ENCODE measurements around the gene CALML5.

Gene CALML5

DNA sequence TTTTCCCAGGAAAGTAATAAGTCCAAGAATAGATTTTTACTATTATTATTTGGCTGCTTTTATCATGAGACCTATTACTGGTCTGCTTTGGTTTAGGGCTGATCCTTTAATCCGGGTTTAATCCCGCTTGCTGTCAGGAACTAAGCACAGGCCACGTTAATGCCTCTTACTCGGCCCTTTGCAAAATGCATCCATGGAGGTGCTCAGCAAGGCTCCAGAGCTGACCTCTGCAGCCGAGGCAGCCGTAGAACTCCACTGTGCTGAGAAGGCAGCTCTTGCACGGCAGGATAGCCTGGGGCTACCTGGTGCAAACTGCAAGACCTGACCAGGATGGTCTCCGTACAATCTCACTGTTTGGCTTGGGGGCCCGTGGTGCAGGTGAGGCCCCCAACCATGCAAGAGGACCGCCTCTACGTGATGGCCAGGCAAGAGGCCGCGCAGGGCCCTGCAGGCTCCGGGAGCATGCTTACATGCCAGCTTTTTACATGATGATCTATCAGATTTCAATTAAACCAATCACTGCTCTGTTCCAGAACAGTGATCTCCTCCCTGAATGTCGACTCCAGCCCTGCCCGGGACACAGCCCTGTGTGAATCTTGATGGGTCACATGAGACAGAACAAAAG, 15.0 kb upstream of the CALML5 start:
- no peak for DNase-seq

GRCh38 chr10:5512881-5513612, 13.7 kb upstream of the CALML5 start:
- peak in 1 of 2 experiments; percentile 51 for DNase-seq

- DNase-seq, result no peak
Measured at GRCh38 chr10:5512331-5512730, 13.0 kb upstream of the CALML5 start.

DNA sequence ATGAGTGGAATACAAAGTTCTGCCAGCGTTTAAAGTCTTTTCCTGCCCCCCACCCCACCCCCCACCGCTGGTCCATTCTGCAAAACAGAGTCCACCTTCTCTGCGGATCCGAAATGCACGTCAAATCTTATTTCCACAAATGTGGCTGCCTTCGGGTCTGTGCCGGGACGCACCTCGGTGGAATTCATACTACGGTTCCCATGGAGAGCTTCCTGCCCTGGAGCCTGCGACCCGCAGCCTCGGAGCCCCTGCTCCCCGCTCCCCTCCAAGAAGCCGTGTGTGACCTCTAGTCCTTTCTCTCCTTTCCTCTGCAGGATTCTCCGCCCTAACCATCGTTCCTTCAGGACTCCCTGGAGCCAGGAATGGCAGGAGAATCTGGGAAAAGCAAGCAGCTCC, 12.5 kb upstream of the CALML5 start:
- DNase-seq, result no peak

- no peak for DNase-seq
Measured at GRCh38 chr10:5511231-5511884, 12.0 kb upstream of the CALML5 start.

DNA sequence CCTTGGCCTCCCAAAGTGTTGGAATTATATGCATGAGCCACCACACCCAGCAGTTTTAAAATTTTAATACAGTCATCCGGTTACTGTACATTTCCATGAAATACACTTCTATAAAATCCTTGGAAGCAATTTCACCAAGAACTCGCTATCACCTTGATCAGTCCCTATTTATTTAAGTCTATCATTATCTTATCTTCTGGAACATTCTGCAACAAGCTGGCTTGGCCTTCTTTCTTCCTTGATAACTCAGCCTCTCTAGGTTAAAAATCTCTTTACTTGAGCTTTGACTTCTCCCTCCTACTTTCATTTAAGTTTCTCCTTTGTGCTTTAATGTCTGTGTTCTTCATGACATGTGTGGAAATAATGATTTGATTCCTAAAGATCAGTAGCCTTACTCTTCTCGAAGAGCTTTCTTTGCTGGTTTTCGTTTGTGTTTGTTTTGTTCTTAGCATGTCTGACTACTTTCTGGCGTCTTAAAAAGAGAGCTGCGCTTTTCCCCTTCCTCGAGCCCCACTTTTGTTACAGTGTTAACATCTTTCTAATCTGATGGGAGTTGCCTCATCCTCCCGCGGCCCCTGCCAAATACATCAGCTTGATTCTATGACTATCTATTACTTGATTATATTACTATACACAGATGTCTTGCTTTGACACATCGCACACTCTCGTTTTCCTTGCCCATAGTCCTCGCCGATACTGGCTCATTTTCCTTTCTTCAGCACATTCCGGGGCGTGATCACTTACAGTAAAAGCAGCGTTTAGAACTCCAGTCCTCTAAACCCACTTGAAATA, 11.1 kb upstream of the CALML5 start:
- DNase-seq, result no peak

DNA sequence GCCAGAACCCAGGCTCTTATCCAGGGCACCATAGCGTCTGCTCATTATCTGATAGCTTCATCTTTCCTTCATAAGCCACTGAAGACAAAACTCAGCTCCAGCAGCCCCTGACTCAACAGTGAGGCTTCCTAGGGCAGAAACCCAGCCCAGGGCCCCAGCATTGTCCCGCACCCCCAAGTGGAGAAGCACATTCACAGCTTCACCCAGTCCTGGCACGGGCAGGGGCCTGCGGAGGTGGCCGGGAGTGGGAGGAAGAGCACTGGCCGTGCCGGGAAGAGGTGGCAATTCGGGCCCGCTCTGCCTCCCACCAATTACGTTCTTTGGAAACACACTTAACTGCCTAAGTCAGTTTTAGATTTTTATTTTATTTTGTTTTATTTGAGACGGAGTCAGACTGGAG, 10.3 kb upstream of the CALML5 start:
- DNase-seq, result no peak

DNA sequence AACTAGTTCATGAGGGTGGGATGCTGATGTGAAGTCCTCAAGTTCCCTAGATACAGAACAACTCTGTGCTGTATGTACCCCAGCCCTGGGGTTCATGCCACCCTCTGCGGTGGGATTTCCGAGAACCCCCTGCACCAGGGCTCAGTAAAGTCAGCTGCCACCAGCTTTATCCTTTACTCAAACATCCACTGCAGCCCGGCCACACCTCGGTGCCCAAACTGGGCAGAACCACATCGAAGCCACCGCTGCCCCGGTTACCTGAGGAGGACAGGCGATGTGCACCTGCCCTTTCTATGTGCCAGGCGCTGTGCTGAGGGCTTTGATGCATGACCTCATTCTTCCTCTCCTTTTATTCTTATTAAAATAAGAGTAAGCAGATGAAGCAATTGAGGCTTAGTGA, 9.9 kb upstream of the CALML5 start:
- no peak for DNase-seq

- DNase-seq, result no peak
Measured at GRCh38 chr10:5508786-5509185, 9.4 kb upstream of the CALML5 start.

- DNase-seq, result no peak
Measured at GRCh38 chr10:5508161-5508604, 8.8 kb upstream of the CALML5 start.

DNA sequence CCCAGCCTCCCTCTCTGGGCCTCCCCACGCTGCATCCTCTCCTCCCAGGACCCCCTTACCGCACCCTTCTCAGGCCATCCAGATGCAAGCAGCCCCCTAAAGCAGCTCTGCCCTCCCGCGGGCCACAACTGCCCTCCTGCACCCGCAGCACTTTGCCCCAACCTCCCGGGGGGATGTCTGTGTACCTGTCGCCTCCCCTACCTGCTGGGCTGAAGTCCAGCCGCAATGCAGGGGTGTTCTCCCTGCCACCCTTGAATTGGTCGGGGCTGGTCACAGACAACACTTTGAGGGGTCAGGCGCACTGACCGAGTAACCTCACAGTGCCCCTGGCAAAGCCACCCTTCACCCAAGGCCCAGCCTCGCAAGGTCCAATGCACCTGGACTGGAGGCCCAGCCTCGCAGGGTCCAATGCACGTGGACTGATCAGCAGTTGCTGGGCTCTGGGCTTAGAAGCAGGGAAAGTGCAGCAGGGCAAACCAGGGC, 8.3 kb upstream of the CALML5 start:
- DNase-seq, result no peak

- DNase-seq, result no peak
Measured at GRCh38 chr10:5506751-5507648, 7.6 kb upstream of the CALML5 start.

DNA sequence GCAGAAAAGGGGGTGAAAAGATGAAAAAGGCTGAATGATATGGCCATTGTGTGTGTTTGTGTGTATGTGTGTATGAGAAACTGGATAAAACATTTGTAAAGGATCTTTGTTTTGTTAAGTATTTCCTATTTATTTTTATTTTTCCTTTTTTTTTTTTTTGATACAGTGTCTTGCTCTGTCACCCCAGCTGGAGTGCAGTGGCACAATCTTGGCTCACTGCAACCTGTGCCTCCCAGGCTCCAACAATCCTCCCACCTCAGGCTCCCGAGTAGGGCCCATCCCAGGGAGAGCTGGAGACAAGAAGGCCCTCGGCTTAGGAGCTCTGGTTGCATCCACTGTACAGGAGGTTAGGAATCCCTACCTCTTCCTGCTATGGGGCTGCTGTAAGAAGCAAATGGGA, 6.9 kb upstream of the CALML5 start:
- DNase-seq, result no peak

DNA sequence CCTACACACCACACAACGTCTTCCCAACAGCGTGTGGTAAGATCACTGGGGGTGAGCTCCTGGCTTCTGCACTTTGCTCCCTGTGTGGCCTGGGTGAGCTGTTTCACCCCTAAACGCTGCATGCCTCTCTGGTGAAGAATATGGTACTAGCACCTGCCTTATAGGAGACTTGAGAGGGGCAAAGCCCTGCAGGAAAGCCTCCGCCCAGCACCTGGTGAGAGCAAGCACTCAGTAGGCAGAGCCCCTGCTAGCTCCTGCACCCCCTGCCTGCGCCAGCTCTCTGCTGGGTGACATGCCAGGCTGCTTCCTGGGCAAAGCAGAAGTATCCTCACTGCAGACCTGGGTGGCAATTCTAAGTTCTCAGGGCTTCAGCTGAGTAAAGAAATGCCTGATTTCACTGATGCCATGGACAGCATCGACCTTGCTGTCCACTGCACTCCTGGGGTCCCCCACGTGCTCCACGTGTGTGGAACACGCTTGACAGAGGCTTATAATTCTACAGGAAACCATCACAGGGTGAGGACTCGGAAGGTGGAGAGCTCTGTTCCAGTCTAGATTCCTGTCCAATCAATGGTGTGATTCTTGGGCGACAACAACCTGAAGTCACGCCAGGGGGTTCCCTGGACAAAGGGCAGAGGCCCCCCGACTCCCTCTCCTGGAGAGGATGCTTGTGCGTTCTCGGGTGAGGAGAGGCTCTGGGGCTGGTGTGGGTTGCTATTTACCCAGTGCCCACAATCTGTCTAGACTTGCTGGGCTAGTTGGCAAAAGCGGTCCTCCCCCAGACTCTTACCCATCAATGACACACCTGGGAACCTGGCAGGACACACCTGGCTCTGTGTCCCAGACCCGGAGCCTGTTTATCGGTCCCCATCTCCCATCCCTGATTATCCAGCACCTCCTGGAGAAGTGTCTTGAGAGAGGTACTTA, 5.0 kb upstream of the CALML5 start:
- no peak for DNase-seq

- DNase-seq, result no peak
Measured at GRCh38 chr10:5503477-5503835, 4.1 kb upstream of the CALML5 start.

- no peak for DNase-seq
Measured at GRCh38 chr10:5502571-5503476, 3.5 kb upstream of the CALML5 start.

- no peak for DNase-seq
Measured at GRCh38 chr10:5502061-5502521, 2.7 kb upstream of the CALML5 start.

- no peak for DNase-seq
Measured at GRCh38 chr10:5500910-5501309, 1.5 kb upstream of the CALML5 start.

DNA sequence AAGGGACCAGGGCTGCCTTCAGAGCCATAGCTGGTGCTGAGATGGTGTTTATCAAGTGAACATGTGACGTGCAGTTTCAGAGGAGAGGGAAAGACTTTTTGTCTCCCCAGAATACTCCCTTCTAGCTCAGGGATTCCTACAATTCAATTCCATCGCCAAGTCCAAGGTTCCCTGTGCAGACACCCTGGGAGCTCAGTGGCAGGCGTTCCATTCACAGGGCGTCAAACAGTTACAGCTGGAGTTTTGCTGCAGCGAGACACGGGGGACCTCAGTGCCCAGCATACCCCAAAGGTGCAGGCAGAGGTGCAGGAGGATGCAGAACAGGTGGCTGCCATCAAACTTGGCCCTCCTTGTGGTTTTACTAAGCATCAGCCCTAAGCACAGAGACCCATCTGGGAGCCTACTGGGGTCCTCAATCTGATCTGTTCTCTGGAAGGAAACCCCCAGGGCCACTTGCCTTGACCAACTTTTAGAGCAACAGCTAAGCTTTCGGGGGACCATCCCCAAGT, 846 bp upstream of the CALML5 start:
- DNase-seq, result no peak
